GM12864 (cell line): Measurements from ENCODE around the gene EP300.

Experiments used
- DNase-seq: peaks from one replicate; pipeline ENCODE4 v3.0.0-alpha.2; 2011; ENCODE audit warnings: low read depth
- H3K4me3 ChIP-seq: 2 replicates; pipeline ENCODE4 v1.5.1; 2011; ENCODE audit warnings: mild to moderate bottlenecking, low read depth, low read length, control low read depth
- TF ChIP-seq, protein P1 (sequence below): IDR thresholded peaks from 2 replicates; pipeline ENCODE4 v1.5.1; 2011; ENCODE audit warnings: low read depth, mild to moderate bottlenecking, moderate library complexity, low read length, control low read depth, inconsistent platforms; ENCODE audit errors: missing control alignments

The EP300 gene

DNA sequence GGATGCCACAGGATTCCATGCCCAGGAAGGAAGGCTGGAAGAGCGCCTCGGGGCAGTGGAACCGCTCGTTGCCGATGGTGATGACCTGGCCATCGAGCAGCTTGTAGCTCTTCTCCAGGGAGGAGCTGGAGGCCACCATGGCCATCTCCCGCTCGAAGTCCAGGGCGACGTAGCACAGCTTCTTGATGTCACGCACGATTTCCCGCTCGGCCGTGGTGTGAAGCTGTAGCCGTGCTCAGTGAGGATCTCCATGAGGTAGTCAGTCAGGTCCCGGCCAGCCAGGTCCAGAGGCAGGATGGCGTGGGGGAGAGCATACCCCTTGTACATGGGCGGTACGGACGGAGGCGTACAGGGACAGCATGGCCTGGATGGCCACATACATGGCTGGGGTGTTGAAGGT, 17.9 kb upstream of the EP300 start:
- no peak for DNase-seq
- TF ChIP-seq, protein P1, sequence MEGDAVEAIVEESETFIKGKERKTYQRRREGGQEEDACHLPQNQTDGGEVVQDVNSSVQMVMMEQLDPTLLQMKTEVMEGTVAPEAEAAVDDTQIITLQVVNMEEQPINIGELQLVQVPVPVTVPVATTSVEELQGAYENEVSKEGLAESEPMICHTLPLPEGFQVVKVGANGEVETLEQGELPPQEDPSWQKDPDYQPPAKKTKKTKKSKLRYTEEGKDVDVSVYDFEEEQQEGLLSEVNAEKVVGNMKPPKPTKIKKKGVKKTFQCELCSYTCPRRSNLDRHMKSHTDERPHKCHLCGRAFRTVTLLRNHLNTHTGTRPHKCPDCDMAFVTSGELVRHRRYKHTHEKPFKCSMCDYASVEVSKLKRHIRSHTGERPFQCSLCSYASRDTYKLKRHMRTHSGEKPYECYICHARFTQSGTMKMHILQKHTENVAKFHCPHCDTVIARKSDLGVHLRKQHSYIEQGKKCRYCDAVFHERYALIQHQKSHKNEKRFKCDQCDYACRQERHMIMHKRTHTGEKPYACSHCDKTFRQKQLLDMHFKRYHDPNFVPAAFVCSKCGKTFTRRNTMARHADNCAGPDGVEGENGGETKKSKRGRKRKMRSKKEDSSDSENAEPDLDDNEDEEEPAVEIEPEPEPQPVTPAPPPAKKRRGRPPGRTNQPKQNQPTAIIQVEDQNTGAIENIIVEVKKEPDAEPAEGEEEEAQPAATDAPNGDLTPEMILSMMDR: no peak
- H3K4me3 ChIP-seq: no peak overlapping the region

DNA sequence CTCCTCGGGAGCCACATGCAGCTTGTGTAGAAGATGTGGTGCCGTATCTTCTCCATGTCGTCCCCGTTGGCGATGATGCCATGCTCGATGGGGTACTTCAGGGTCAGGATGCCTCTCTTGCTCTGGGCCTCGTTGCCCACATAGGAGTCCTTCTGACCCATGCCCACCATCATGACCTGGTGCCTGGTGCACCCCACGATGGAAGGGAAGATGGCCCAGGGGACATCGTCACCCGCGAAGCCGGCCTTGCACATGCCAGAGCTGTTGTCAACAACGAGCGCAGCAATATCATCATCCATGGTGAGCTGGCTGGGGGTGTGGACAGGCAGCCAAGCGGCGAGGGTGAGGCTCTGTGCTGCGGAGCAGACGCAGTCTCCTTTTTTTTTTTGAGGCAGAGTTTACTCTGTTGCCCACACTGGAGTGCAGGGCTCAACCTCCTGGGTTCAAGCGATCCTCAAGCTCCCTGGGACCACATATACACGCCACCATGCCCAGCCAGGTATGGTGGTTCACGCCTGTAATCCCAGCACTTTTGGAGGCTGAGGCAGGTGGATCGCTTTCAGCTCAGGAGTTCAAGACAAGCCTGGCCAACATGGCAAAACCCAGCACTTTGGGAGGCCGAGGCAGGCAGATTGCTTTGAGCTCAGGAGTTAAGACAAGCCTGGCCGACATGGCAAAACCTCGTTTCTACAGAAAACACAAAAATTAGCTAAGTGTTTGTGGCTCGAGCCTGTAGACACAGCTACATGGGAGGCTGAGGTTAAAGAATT, 17.3 kb upstream of the EP300 start:
- TF ChIP-seq, protein P1: no peak
- no peak for DNase-seq
- no peak overlapping the region for H3K4me3 ChIP-seq

DNA sequence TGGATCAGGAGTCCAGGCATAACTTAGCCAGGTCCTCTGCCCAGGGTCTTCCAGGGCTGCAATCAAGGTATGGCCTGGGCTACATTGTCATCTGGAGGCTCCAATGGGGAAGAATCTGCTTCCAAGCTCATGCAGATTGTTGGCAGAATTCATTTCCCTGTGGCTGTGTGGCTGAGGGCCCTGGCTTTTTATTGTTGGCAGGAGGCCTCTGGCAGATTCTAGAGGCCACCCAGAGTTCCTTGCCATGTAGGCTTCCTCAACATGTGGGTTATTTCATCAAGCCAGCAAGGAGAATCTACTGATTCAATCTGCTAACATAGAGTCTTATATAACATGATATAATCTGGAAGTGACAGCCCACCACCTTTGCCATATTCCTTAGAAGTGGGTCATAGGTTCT, 16.4 kb upstream of the EP300 start:
- H3K4me3 ChIP-seq: no peak overlapping the region
- no peak for DNase-seq
- TF ChIP-seq, protein P1: no peak

DNA sequence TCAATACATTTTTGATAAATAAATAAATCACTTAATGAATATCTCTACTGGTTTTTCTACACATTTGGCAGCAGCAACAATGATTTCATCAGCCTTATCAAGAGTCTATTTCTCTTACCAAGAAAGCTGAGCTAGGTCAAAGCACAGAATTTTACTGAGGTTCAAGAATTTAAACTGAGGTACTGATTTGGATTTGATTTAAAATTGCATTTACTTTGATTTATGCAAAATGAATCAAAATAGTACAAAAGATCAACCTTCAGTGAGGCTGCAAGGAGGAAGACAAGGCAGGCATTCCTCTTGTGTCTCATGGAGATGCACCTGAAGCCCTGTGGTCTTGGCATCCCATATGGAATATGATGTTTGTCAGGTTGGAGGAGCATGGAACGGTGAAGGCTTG, 15.5 kb upstream of the EP300 start:
- H3K4me3 ChIP-seq: no peak overlapping the region
- DNase-seq: no peak
- TF ChIP-seq, protein P1: no peak

DNA sequence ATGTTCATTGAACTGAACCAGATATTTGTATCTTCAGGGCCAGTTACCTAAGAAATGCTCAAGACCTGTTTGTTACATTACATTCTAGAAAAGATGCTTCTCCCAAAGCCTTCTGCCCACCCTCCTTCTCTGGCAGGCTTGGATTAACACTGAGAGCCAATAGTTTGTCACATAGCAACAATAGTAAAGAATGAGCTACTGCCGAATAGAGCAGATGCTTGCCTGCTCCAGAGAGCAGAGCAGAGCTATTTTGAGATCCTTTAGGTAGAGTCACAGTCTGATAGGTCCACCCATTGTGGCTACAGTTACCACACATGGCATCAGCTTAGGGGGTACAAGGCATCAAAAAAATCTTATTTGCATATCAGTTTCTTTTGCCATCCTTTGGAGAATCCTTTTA, 13.5 kb upstream of the EP300 start:
- TF ChIP-seq, protein P1: no peak
- H3K4me3 ChIP-seq: no peak overlapping the region
- DNase-seq: no peak

DNA sequence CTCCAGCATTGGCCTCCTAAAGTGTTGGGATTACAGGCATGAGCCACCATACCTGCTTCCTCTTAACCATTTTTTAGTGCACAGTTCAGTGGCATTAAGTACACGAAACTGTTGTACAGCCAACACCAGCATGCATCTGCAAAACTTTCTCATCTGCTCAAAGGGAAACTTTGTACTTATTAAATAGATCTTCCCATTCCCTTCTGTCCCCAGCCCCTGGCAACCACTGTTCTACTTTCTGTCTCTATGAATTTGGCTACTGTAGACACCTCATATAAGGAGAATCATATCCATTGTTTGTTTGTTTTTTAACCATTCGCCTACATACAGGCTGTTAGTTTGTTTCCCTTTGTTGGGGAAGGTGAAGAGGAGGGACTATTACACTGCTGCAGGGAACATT, 6.5 kb upstream of the EP300 start:
- TF ChIP-seq, protein P1: no peak
- no peak for DNase-seq
- H3K4me3 ChIP-seq: no peak overlapping the region
